SK-N-SH (cell line): Measurements from ENCODE around the gene MCRS1. TPM values are rescaled to one million over a fixed set of nuclear protein-coding genes. Genes with fewer than 3 reads are reported as not detected.

Source experiments
- CTCF ChIA-PET: fragments of 300-600, 350-600 bp; formaldehyde crosslinking; extraction: SDS; loops from one replicate; lab custom pipeline; 2021; lab: Yijun Ruan, JAX
- POLR2A ChIA-PET: fragments of 350-600 bp; sonication (Branson Sonifier 250); formaldehyde crosslinking; extraction: SDS; loops from one replicate; lab custom pipeline; 2020; ENCODE audit warnings: antibody characterized with exemption, inconsistent platforms; lab: Yijun Ruan, JAX
- DNase-seq: peaks from one replicate; pipeline ENCODE4 v3.0.0; 2012
- H2AFZ ChIP-seq: fragments of 200-600 bp; sonication (generic); 2 replicates; pipeline ENCODE4 v1.8.1; 2016; ENCODE audit warnings: antibody characterized with exemption, mild to moderate bottlenecking, low read depth
- H3F3A ChIP-seq: fragments of 200-600 bp; sonication (generic); replicated peaks from 2 replicates; pipeline ENCODE3; 2016; ENCODE audit warnings: antibody characterized with exemption, mild to moderate bottlenecking; ENCODE audit not compliant: insufficient read depth
- H3K27ac ChIP-seq, 2 experiments: fragments of 200-500 bp in 1 of 2; fragments of 200-600 bp in 1 of 2; sonication (Bioruptor generic) in 1 of 2; sonication (generic), shearing (Covaris generic) in 1 of 2; 2 replicates each; pipeline versions ENCODE4 v1.5.1 to v1.6.1; 2014 to 2016; ENCODE audit warnings: low read depth in 2 of 2, inconsistent platforms in 1 of 2, low read length in 1 of 2, mild to moderate bottlenecking in 1 of 2, mixed read lengths in 1 of 2
- H3K27me3 ChIP-seq: fragments of 200-600 bp; sonication (generic), shearing (Covaris generic); 2 replicates; pipeline ENCODE4 v1.6.1; 2016; ENCODE audit warnings: mixed run types; ENCODE audit not compliant: insufficient read depth
- H3K36me3 ChIP-seq, 2 experiments: fragments of 200-500 bp in 1 of 2; fragments of 200-600 bp in 1 of 2; sonication (Bioruptor generic) in 1 of 2; sonication (generic) in 1 of 2; replicated peaks in 1 of 2; 2 replicates each; pipeline versions ENCODE3 to v1.5.1; 2014 to 2016; ENCODE audit warnings: low read length in 1 of 2, mild to moderate bottlenecking in 1 of 2; ENCODE audit not compliant: insufficient read depth in 2 of 2, control insufficient read depth in 1 of 2
- H3K4me1 ChIP-seq, 2 experiments: fragments of 200-500 bp in 1 of 2; fragments of 200-600 bp in 1 of 2; sonication (Bioruptor generic) in 1 of 2; sonication (generic), shearing (Covaris generic) in 1 of 2; 2 replicates each; pipeline versions ENCODE4 v1.5.1 to v1.6.1; 2014 to 2016; ENCODE audit warnings: low read depth in 1 of 2, low read length in 1 of 2, mixed run types in 1 of 2; ENCODE audit not compliant: insufficient read depth in 2 of 2, control insufficient read depth in 1 of 2
- H3K4me2 ChIP-seq: fragments of 200-600 bp; sonication (generic), shearing (Covaris generic); 2 replicates; pipeline ENCODE4 v1.6.1; 2017; ENCODE audit warnings: mixed run types
- H3K4me3 ChIP-seq, 2 experiments: fragments of 200-500 bp in 1 of 2; fragments of 200-600 bp in 1 of 2; sonication (Bioruptor generic) in 1 of 2; sonication (generic), shearing (Covaris generic) in 1 of 2; 2 replicates each; pipeline versions ENCODE4 v1.5.1 to v1.8.1; 2014 to 2016; ENCODE audit warnings: low read depth in 2 of 2, inconsistent platforms in 1 of 2, low read length in 1 of 2, mild to moderate bottlenecking in 1 of 2, mixed read lengths in 1 of 2, moderate library complexity in 1 of 2
- H3K79me2 ChIP-seq: fragments of 200-600 bp; sonication (generic); 2 replicates; pipeline ENCODE4 v1.8.1; 2017; ENCODE audit warnings: mild to moderate bottlenecking; ENCODE audit not compliant: insufficient read depth
- H3K9ac ChIP-seq: fragments of 200-600 bp; sonication (generic); 2 replicates; pipeline ENCODE4 v1.6.1; 2017; ENCODE audit warnings: mixed run types
- H3K9me2 ChIP-seq: fragments of 200-600 bp; sonication (generic); 2 replicates; pipeline ENCODE4 v1.6.1; 2017; ENCODE audit warnings: mixed run types
- H3K9me3 ChIP-seq: fragments of 200-600 bp; sonication (generic); 2 replicates; pipeline ENCODE4 v1.6.1; 2017; ENCODE audit warnings: mixed run types, mild to moderate bottlenecking, moderate library complexity
- H4K20me1 ChIP-seq: fragments of 200-600 bp; sonication (generic); 2 replicates; pipeline ENCODE4 v1.6.1; 2017; ENCODE audit warnings: mild to moderate bottlenecking, mixed run types; ENCODE audit not compliant: insufficient read depth
- CTCF ChIP-seq: fragments of 200-600 bp; sonication (generic); IDR thresholded peaks from 2 replicates; pipeline ENCODE4 v1.6.1; 2017; ENCODE audit warnings: antibody characterized with exemption, mild to moderate bottlenecking, moderate library complexity
- EP300 ChIP-seq, 2 experiments: IDR thresholded peaks; 2 replicates each; pipeline versions ENCODE4 v1.4.0 to v1.6.1; 2012; ENCODE audit warnings: borderline replicate concordance in 1 of 2, low read depth in 1 of 2, low read length in 1 of 2
- EZH2phosphoT487 ChIP-seq: fragments of 200-600 bp; sonication (generic); IDR thresholded peaks from 2 replicates; pipeline ENCODE4 v1.6.1; 2017; ENCODE audit warnings: low read depth, mixed run types, mild to moderate bottlenecking, antibody characterized with exemption, moderate library complexity, borderline replicate concordance
- FOSL2 ChIP-seq: IDR thresholded peaks from 2 replicates; pipeline ENCODE4 v1.4.0; 2012; ENCODE audit warnings: low read depth, mild to moderate bottlenecking, moderate library complexity, borderline replicate concordance
- FOXJ3 ChIP-seq: sonication (generic); formaldehyde crosslinking; IDR thresholded peaks from 2 replicates; pipeline ENCODE4 v1.5.1; 2020; ENCODE audit warnings: mild to moderate bottlenecking, missing genetic modification reagents
- FOXM1 ChIP-seq: IDR thresholded peaks from 2 replicates; pipeline ENCODE4 v1.4.0; 2012; ENCODE audit warnings: low read depth, mild to moderate bottlenecking
- GABPA ChIP-seq: IDR thresholded peaks from 2 replicates; pipeline ENCODE4 v1.4.0; 2012; ENCODE audit warnings: low read depth, mild to moderate bottlenecking
- GATA2 ChIP-seq: sonication (generic); formaldehyde crosslinking; IDR thresholded peaks from 2 replicates; pipeline ENCODE4 v1.5.0; 2020; ENCODE audit warnings: mild to moderate bottlenecking, missing genetic modification reagents
- JUND ChIP-seq: IDR thresholded peaks from 2 replicates; pipeline ENCODE4 v1.4.0; 2012
- MAX ChIP-seq: IDR thresholded peaks from 2 replicates; pipeline ENCODE4 v1.4.0; 2012; ENCODE audit warnings: low read depth
- MEF2A ChIP-seq: IDR thresholded peaks from 2 replicates; pipeline ENCODE4 v1.4.0; 2012; ENCODE audit warnings: low read depth, borderline replicate concordance
- MXI1 ChIP-seq: IDR thresholded peaks from 2 replicates; pipeline ENCODE4 v1.6.1; 2012; ENCODE audit warnings: mild to moderate bottlenecking, low read depth, low read length, improper control_type of control experiment
- NFIC ChIP-seq: IDR thresholded peaks from 2 replicates; pipeline ENCODE4 v1.4.0; 2012; ENCODE audit warnings: borderline replicate concordance
- PBX3 ChIP-seq: IDR thresholded peaks from 2 replicates; pipeline ENCODE4; 2012
- RCOR1 ChIP-seq: fragments of 150-350 bp; IDR thresholded peaks from 2 replicates; pipeline ENCODE4 v1.6.1; 2017; ENCODE audit warnings: antibody characterized with exemption, low read length
- RXRA ChIP-seq: IDR thresholded peaks from 2 replicates; pipeline ENCODE4 v1.4.0; 2012; ENCODE audit warnings: low read depth, mild to moderate bottlenecking, borderline replicate concordance
- SIN3A ChIP-seq: IDR thresholded peaks from 2 replicates; pipeline ENCODE4 v1.6.1; 2012; ENCODE audit warnings: low read depth, mild to moderate bottlenecking, low read length, moderate library complexity, borderline replicate concordance
- TCF12 ChIP-seq: IDR thresholded peaks from 2 replicates; pipeline ENCODE4 v1.4.0; 2012
- TEAD4 ChIP-seq: IDR thresholded peaks from 2 replicates; pipeline ENCODE4 v1.4.0; 2012; ENCODE audit warnings: mild to moderate bottlenecking, borderline replicate concordance; ENCODE audit not compliant: insufficient read depth
- YY1 ChIP-seq: IDR thresholded peaks from 2 replicates; pipeline ENCODE4 v1.4.0; 2012; ENCODE audit warnings: low read depth, mild to moderate bottlenecking
- ZBTB33 ChIP-seq: IDR thresholded peaks from 2 replicates; pipeline ENCODE4 v1.4.0; 2012; ENCODE audit warnings: low read depth, borderline replicate concordance
- WGBS: methylation state at CpG from one replicate; pipeline ENCODE4 v1.1.6; 2017; ENCODE audit warnings: low lambda C conversion rate; 5-methylcytosine and 5-hydroxymethylcytosine counted together
- polyA plus RNA-seq, 3 experiments: library from polyadenylated mRNA; depleted of rRNA; stranded (reverse); fragments of >200 nt; gene quantifications; 2 replicates each; pipeline ENCODE4 v1.2.3, GENCODE V29; 2012

The MCRS1 gene
- polyA plus RNA-seq, 1 of the 3 experiments (the other 2 are of a cell fraction) = 107 TPM

- TF ChIP-seq ZBTB33 (no peak), RXRA (no peak), JUND (no peak)
- TF ChIP-seq, all 33 proteins: peak for 0
Observed at GRCh38 chr12:49616533-49617219, 48.7 kb upstream of the MCRS1 start (continued).

GRCh38 chr12:49615725-49616124, 47.8 kb upstream of the MCRS1 start:
- WGBS = 84% methylated on average over 7 of the region's 7 CpGs
- H3K9me2 ChIP-seq = no peaks in the 10 kb centered on the region
- no peak overlapping the region for H3K27ac ChIP-seq
- no peaks in the 10 kb centered on the region for H3K27me3 ChIP-seq
- no peaks in the 10 kb centered on the region for H3K36me3 ChIP-seq
- no peak overlapping the region for H2AFZ ChIP-seq
- no peak for TF ChIP-seq SIN3A
- TF ChIP-seq GABPA = no peak
- TF ChIP-seq GATA2 = no peak
- no peak for TF ChIP-seq MXI1
- no peak for TF ChIP-seq NFIC
- TF ChIP-seq FOSL2 = peak; percentile 46; the same call in 1 of the 2 replicates
- peak; percentile 69 for TF ChIP-seq JUND
- TF ChIP-seq ZBTB33 = no peak
- TF ChIP-seq RCOR1 = no peak
- no peak for TF ChIP-seq FOXM1
- TF ChIP-seq EZH2phosphoT487 = no peak
- no peak for TF ChIP-seq MAX
- no peak for TF ChIP-seq MEF2A
- no peak for TF ChIP-seq CTCF
- TF ChIP-seq RXRA = no peak
- no peak for TF ChIP-seq TEAD4
- TF ChIP-seq FOXJ3 (CRISPR knock-in tag) = no peak
- TF ChIP-seq TCF12 = peak; percentile 13; the same call in 1 of the 2 replicates
- no peak for TF ChIP-seq PBX3
- TF ChIP-seq EP300 (IDR thresholded peaks at IDR 0.05; ENCODE audit: borderline replicate concordance in 1 of 2, low read depth in 1 of 2, low read length in 1 of 2) = no peak
- TF ChIP-seq YY1 = no peak
- TF ChIP-seq, all 33 proteins: peak for 3
- DNase-seq = no peak
- H3K4me1 ChIP-seq = no peaks in the 10 kb centered on the region
- ChIA-PET CTCF (interaction anchor here (1.6 kb wide), 1 partner anchor 35 kb away, joined by 6 read pairs; no protein-coding TSS in a partner anchor), POLR2A (no interaction called here)
- H4K20me1 ChIP-seq = no peaks in the 10 kb centered on the region
- peaks cover 11% of the 10 kb centered on the region; the same call in 1 of the 2 replicates for H3K9me3 ChIP-seq
- H3K79me2 ChIP-seq = no peaks in the 10 kb centered on the region
- no peak overlapping the region for H3K9ac ChIP-seq
- H3K4me2 ChIP-seq = no peak overlapping the region
- peaks cover 10% of the 10 kb centered on the region for H3F3A ChIP-seq
- no peak overlapping the region for H3K4me3 ChIP-seq
